HG03457 (cell line): ENCODE data around the gene GALNT1.

Experiments
- ATAC-seq: cut with Tn5 transposase; IDR thresholded peaks from one replicate; pipeline ENCODE4 v1.9.1; 2021; ENCODE audit warnings: moderate number of reproducible peaks; ENCODE audit not compliant: unreplicated experiment

Gene GALNT1

GRCh38 chr18:35711227-35711626 lies 129.7 kb downstream of the GALNT1 start:
- no peak for ATAC-seq

GRCh38 chr18:35713545-35713944 lies 132.0 kb downstream of the GALNT1 start:
- no peak for ATAC-seq

GRCh38 chr18:35714539-35714938 lies 133.0 kb downstream of the GALNT1 start:
- no peak for ATAC-seq

- ATAC-seq: no peak
Measured at GRCh38 chr18:35715139-35715538, 133.6 kb downstream of the GALNT1 start.

GRCh38 chr18:35716169-35716831 lies 134.8 kb downstream of the GALNT1 start:
- no peak for ATAC-seq

GRCh38 chr18:35717182-35717581 lies 135.6 kb downstream of the GALNT1 start:
- ATAC-seq: no peak

GRCh38 chr18:35721431-35722081 lies 140.0 kb downstream of the GALNT1 start:
- no peak for ATAC-seq

GRCh38 chr18:35728676-35729075 lies 147.1 kb downstream of the GALNT1 start:
- ATAC-seq: no peak

- no peak for ATAC-seq
Measured at GRCh38 chr18:35729991-35730668, 148.6 kb downstream of the GALNT1 start.

- ATAC-seq: no peak
Measured at GRCh38 chr18:35730691-35731370, 149.3 kb downstream of the GALNT1 start.

- no peak for ATAC-seq
Measured at GRCh38 chr18:35731701-35732100, 150.2 kb downstream of the GALNT1 start.

GRCh38 chr18:35732162-35732561 lies 150.6 kb downstream of the GALNT1 start:
- ATAC-seq: no peak

- no peak for ATAC-seq
Measured at GRCh38 chr18:35732636-35733035, 151.1 kb downstream of the GALNT1 start.

GRCh38 chr18:35733408-35733807 lies 151.9 kb downstream of the GALNT1 start:
- no peak for ATAC-seq

GRCh38 chr18:35736696-35737095 lies 155.2 kb downstream of the GALNT1 start:
- no peak for ATAC-seq

- no peak for ATAC-seq
Measured at GRCh38 chr18:35739778-35740177, 158.2 kb downstream of the GALNT1 start.

GRCh38 chr18:35740656-35741055 lies 159.1 kb downstream of the GALNT1 start:
- no peak for ATAC-seq

GRCh38 chr18:35743916-35744315 lies 162.4 kb downstream of the GALNT1 start:
- no peak for ATAC-seq

GRCh38 chr18:35745814-35746213 lies 164.3 kb downstream of the GALNT1 start:
- no peak for ATAC-seq

GRCh38 chr18:35746826-35747339 lies 165.3 kb downstream of the GALNT1 start:
- no peak for ATAC-seq

- ATAC-seq: no peak
Measured at GRCh38 chr18:35747894-35748472, 166.4 kb downstream of the GALNT1 start.
